HepG2 (cell line): ENCODE measurements around the gene SGMS1.

Source experiments
- CREM ChIP-seq, 2 experiments: sonication (generic) in 1 of 2; formaldehyde crosslinking in 1 of 2; IDR thresholded peaks; 2 replicates each; pipeline versions ENCODE4 v1.4.0 to v1.6.1; 2016 to 2020; ENCODE audit warnings: antibody characterized with exemption in 1 of 2, mild to moderate bottlenecking in 1 of 2, missing genetic modification reagents in 1 of 2
- CTCF ChIP-seq: sonication (generic); formaldehyde crosslinking; IDR thresholded peaks from 2 replicates; pipeline ENCODE4 v1.5.0; 2020; ENCODE audit warnings: mild to moderate bottlenecking, missing genetic modification reagents, moderate library complexity
- HNF4A ChIP-seq: sonication (generic); formaldehyde crosslinking; IDR thresholded peaks from 2 replicates; pipeline ENCODE4 v1.4.0; 2020; ENCODE audit warnings: missing genetic modification reagents
- JARID2 ChIP-seq: sonication (generic); formaldehyde crosslinking; IDR thresholded peaks from 2 replicates; pipeline ENCODE4 v1.8.1; 2023; ENCODE audit warnings: missing genetic modification reagents, inconsistent platforms; ENCODE audit not compliant: insufficient replicate concordance
- NCOA1 ChIP-seq: sonication (generic); formaldehyde crosslinking; IDR thresholded peaks from 2 replicates; pipeline ENCODE4 v1.9.0; 2021; ENCODE audit warnings: missing genetic modification reagents
- NR2C2 ChIP-seq: sonication (generic); formaldehyde crosslinking; IDR thresholded peaks from 2 replicates; pipeline ENCODE4 v1.4.0; 2020; ENCODE audit warnings: missing genetic modification reagents, mild to moderate bottlenecking, moderate library complexity, borderline replicate concordance
- REST ChIP-seq, 2 experiments: IDR thresholded peaks; 2 replicates each; pipeline ENCODE4 v1.6.1; 2011 to 2012; ENCODE audit warnings: low read length in 2 of 2, borderline replicate concordance in 1 of 2, low read depth in 1 of 2, mild to moderate bottlenecking in 1 of 2, moderate library complexity in 1 of 2
- TAF1 ChIP-seq: sonication (generic); formaldehyde crosslinking; IDR thresholded peaks from 2 replicates; pipeline ENCODE4 v1.4.0; 2020; ENCODE audit warnings: missing genetic modification reagents
- TFE3 ChIP-seq: IDR thresholded peaks from 2 replicates; pipeline ENCODE4 v1.6.1; 2016
- ZNF207 ChIP-seq: fragments of 450-650 bp; IDR thresholded peaks from 2 replicates; pipeline ENCODE4 v1.6.1; 2016; ENCODE audit warnings: antibody characterized with exemption, borderline replicate concordance
- ZNF256 ChIP-seq: sonication (generic); formaldehyde crosslinking; conservative IDR thresholded peaks from 2 replicates; pipeline ENCODE4 v1.4.0; 2020; ENCODE audit warnings: missing genetic modification reagents
- TF ChIP-seq, protein P1 (sequence below): sonication (generic); formaldehyde crosslinking; IDR thresholded peaks from 2 replicates; pipeline ENCODE4 v1.4.0; 2020; ENCODE audit warnings: missing genetic modification reagents
- TF ChIP-seq, protein P2 (sequence below): sonication (generic); formaldehyde crosslinking; IDR thresholded peaks from 2 replicates; pipeline ENCODE4 v1.8.1; 2023; ENCODE audit warnings: missing genetic modification reagents, inconsistent platforms, borderline replicate concordance
- TF ChIP-seq, protein P3 (sequence below): sonication (generic); formaldehyde crosslinking; IDR thresholded peaks from 2 replicates; pipeline ENCODE4 v1.4.0; 2020; ENCODE audit warnings: missing genetic modification reagents

GRCh38 chr10:50578949-50579348 is 44.8 kb downstream of the SGMS1 start:
- no peak for TF ChIP-seq NCOA1 (CRISPR knock-in tag)
- TF ChIP-seq, protein P1, sequence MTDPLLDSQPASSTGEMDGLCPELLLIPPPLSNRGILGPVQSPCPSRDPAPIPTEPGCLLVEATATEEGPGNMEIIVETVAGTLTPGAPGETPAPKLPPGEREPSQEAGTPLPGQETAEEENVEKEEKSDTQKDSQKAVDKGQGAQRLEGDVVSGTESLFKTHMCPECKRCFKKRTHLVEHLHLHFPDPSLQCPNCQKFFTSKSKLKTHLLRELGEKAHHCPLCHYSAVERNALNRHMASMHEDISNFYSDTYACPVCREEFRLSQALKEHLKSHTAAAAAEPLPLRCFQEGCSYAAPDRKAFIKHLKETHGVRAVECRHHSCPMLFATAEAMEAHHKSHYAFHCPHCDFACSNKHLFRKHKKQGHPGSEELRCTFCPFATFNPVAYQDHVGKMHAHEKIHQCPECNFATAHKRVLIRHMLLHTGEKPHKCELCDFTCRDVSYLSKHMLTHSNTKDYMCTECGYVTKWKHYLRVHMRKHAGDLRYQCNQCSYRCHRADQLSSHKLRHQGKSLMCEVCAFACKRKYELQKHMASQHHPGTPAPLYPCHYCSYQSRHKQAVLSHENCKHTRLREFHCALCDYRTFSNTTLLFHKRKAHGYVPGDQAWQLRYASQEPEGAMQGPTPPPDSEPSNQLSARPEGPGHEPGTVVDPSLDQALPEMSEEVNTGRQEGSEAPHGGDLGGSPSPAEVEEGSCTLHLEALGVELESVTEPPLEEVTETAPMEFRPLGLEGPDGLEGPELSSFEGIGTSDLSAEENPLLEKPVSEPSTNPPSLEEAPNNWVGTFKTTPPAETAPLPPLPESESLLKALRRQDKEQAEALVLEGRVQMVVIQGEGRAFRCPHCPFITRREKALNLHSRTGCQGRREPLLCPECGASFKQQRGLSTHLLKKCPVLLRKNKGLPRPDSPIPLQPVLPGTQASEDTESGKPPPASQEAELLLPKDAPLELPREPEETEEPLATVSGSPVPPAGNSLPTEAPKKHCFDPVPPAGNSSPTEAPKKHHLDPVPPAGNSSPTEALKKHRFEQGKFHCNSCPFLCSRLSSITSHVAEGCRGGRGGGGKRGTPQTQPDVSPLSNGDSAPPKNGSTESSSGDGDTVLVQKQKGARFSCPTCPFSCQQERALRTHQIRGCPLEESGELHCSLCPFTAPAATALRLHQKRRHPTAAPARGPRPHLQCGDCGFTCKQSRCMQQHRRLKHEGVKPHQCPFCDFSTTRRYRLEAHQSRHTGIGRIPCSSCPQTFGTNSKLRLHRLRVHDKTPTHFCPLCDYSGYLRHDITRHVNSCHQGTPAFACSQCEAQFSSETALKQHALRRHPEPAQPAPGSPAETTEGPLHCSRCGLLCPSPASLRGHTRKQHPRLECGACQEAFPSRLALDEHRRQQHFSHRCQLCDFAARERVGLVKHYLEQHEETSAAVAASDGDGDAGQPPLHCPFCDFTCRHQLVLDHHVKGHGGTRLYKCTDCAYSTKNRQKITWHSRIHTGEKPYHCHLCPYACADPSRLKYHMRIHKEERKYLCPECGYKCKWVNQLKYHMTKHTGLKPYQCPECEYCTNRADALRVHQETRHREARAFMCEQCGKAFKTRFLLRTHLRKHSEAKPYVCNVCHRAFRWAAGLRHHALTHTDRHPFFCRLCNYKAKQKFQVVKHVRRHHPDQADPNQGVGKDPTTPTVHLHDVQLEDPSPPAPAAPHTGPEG (CRISPR knock-in tag), result no peak
- TF ChIP-seq JARID2, result no peak
- no peak for TF ChIP-seq TFE3 (CRISPR knock-in tag)
- TF ChIP-seq, protein P2, sequence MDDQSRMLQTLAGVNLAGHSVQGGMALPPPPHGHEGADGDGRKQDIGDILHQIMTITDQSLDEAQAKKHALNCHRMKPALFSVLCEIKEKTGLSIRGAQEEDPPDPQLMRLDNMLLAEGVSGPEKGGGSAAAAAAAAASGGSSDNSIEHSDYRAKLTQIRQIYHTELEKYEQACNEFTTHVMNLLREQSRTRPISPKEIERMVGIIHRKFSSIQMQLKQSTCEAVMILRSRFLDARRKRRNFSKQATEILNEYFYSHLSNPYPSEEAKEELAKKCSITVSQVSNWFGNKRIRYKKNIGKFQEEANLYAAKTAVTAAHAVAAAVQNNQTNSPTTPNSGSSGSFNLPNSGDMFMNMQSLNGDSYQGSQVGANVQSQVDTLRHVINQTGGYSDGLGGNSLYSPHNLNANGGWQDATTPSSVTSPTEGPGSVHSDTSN (CRISPR knock-in tag), result no peak
- TF ChIP-seq CREM (IDR thresholded peaks at IDR 0.05), result no peak
- no peak for TF ChIP-seq CREM (CRISPR knock-in tag; IDR thresholded peaks at IDR 0.05)
- TF ChIP-seq, protein P3, sequence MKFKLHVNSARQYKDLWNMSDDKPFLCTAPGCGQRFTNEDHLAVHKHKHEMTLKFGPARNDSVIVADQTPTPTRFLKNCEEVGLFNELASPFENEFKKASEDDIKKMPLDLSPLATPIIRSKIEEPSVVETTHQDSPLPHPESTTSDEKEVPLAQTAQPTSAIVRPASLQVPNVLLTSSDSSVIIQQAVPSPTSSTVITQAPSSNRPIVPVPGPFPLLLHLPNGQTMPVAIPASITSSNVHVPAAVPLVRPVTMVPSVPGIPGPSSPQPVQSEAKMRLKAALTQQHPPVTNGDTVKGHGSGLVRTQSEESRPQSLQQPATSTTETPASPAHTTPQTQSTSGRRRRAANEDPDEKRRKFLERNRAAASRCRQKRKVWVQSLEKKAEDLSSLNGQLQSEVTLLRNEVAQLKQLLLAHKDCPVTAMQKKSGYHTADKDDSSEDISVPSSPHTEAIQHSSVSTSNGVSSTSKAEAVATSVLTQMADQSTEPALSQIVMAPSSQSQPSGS (CRISPR knock-in tag), result no peak
- no peak for TF ChIP-seq NR2C2 (CRISPR knock-in tag)
- no peak for TF ChIP-seq ZNF207
- TF ChIP-seq CTCF, result no peak
- no peak for TF ChIP-seq HNF4A
- no peak for TF ChIP-seq REST (IDR thresholded peaks at IDR 0.05; ENCODE audit: borderline replicate concordance in 1 of 2, low read depth in 1 of 2, low read length in 2 of 2)
- TF ChIP-seq TAF1, result no peak
- TF ChIP-seq ZNF256 (CRISPR knock-in tag), result no peak
